Measurements from ENCODE around the gene RAB35.

Gene RAB35

GRCh38 chr12:120116441-120116791, at the start of gene RAB35:
Gene RAB35, minus strand, starts transcription at chr12:120116753. Its CDS starts 103 bp downstream, at chr12:120116650.
- no peak for DNase-seq

- no peak for DNase-seq
Measured at GRCh38 chr12:120164293-120164692, 47.7 kb upstream of the RAB35 start.

GRCh38 chr12:120162763-120163162, 46.2 kb upstream of the RAB35 start:
- DNase-seq, result no peak

GRCh38 chr12:120161852-120162251, 45.3 kb upstream of the RAB35 start:
- no peak for DNase-seq

- DNase-seq, result no peak
Measured at GRCh38 chr12:120159509-120160237, 43.1 kb upstream of the RAB35 start.

GRCh38 chr12:120158351-120158750, 41.8 kb upstream of the RAB35 start:
- no peak for DNase-seq

GRCh38 chr12:120157678-120158077, 41.1 kb upstream of the RAB35 start:
- DNase-seq, result no peak

GRCh38 chr12:120156315-120157259, 40.0 kb upstream of the RAB35 start:
- DNase-seq, result no peak

- DNase-seq, result no peak
Measured at GRCh38 chr12:120155072-120155471, 38.5 kb upstream of the RAB35 start.

GRCh38 chr12:120150919-120151525, 34.5 kb upstream of the RAB35 start:
- no peak for DNase-seq

GRCh38 chr12:120148011-120148410, 31.5 kb upstream of the RAB35 start:
- DNase-seq, result no peak

- no peak for DNase-seq
Measured at GRCh38 chr12:120145164-120145563, 28.6 kb upstream of the RAB35 start.

- DNase-seq, result no peak
Measured at GRCh38 chr12:120144215-120144614, 27.7 kb upstream of the RAB35 start.

- no peak for DNase-seq
Measured at GRCh38 chr12:120142231-120142877, 25.8 kb upstream of the RAB35 start.

GRCh38 chr12:120141336-120141735, 24.8 kb upstream of the RAB35 start:
- DNase-seq, result no peak

GRCh38 chr12:120140603-120141002, 24.1 kb upstream of the RAB35 start:
- no peak for DNase-seq

- DNase-seq, result no peak
Measured at GRCh38 chr12:120139958-120140357, 23.4 kb upstream of the RAB35 start.

GRCh38 chr12:120138366-120138765, 21.8 kb upstream of the RAB35 start:
- no peak for DNase-seq

GRCh38 chr12:120137833-120138232, 21.3 kb upstream of the RAB35 start:
- DNase-seq, result no peak

- no peak for DNase-seq
Measured at GRCh38 chr12:120136093-120136770, 19.7 kb upstream of the RAB35 start.

- no peak for DNase-seq
Measured at GRCh38 chr12:120134307-120134980, 17.9 kb upstream of the RAB35 start.

- no peak for DNase-seq
Measured at GRCh38 chr12:120132863-120133385, 16.4 kb upstream of the RAB35 start.
